ENCODE measurements around the gene L3MBTL4.

Gene L3MBTL4

GRCh38 chr18:5962362-5962761 lies 452.3 kb downstream of the L3MBTL4 start:
- DNase-seq (ENCODE audit: low read depth in 2 of 2), result no peak

- DNase-seq (ENCODE audit: low read depth in 2 of 2), result no peak
Measured at GRCh38 chr18:5961828-5962150, 452.9 kb downstream of the L3MBTL4 start.

- no peak for DNase-seq (ENCODE audit: low read depth in 2 of 2)
Measured at GRCh38 chr18:5961097-5961827, 453.4 kb downstream of the L3MBTL4 start.

- no peak for DNase-seq (ENCODE audit: low read depth in 2 of 2)
Measured at GRCh38 chr18:5958822-5959221, 455.9 kb downstream of the L3MBTL4 start.

- DNase-seq (ENCODE audit: low read depth in 2 of 2), result no peak
Measured at GRCh38 chr18:5955861-5956260, 458.9 kb downstream of the L3MBTL4 start.

GRCh38 chr18:5951515-5952091 lies 463.1 kb downstream of the L3MBTL4 start:
- no peak for DNase-seq (ENCODE audit: low read depth in 2 of 2)

GRCh38 chr18:5948781-5949180 lies 465.9 kb downstream of the L3MBTL4 start:
- no peak for DNase-seq (ENCODE audit: low read depth in 2 of 2)

- no peak for DNase-seq (ENCODE audit: low read depth in 2 of 2)
Measured at GRCh38 chr18:5948237-5948636, 466.5 kb downstream of the L3MBTL4 start.

GRCh38 chr18:5944448-5944847 lies 470.3 kb downstream of the L3MBTL4 start:
- DNase-seq (ENCODE audit: low read depth in 2 of 2), result no peak

GRCh38 chr18:5943514-5943913 lies 471.2 kb downstream of the L3MBTL4 start:
- DNase-seq (ENCODE audit: low read depth in 2 of 2), result no peak

- DNase-seq (ENCODE audit: low read depth in 2 of 2), result no peak
Measured at GRCh38 chr18:5942591-5942990, 472.1 kb downstream of the L3MBTL4 start.

GRCh38 chr18:5941890-5942289 lies 472.8 kb downstream of the L3MBTL4 start:
- no peak for DNase-seq (ENCODE audit: low read depth in 2 of 2)

- no peak for DNase-seq (ENCODE audit: low read depth in 2 of 2)
Measured at GRCh38 chr18:5939801-5940667, 474.7 kb downstream of the L3MBTL4 start.

- DNase-seq (ENCODE audit: low read depth in 2 of 2), result no peak
Measured at GRCh38 chr18:5937795-5938194, 476.9 kb downstream of the L3MBTL4 start.

- no peak for DNase-seq (ENCODE audit: low read depth in 2 of 2)
Measured at GRCh38 chr18:5937121-5937520, 477.6 kb downstream of the L3MBTL4 start.

- DNase-seq (ENCODE audit: low read depth in 2 of 2), result no peak
Measured at GRCh38 chr18:5930789-5931188, 483.9 kb downstream of the L3MBTL4 start.

- DNase-seq (ENCODE audit: low read depth in 2 of 2), result no peak
Measured at GRCh38 chr18:5918205-5918858, 496.4 kb downstream of the L3MBTL4 start.

- DNase-seq (ENCODE audit: low read depth in 2 of 2), result no peak
Measured at GRCh38 chr18:5914951-5915350, 499.8 kb downstream of the L3MBTL4 start.

GRCh38 chr18:5914016-5914415 lies 500.7 kb downstream of the L3MBTL4 start:
- DNase-seq (ENCODE audit: low read depth in 2 of 2), result no peak

- DNase-seq (ENCODE audit: low read depth in 2 of 2), result no peak
Measured at GRCh38 chr18:5912566-5912965, 502.1 kb downstream of the L3MBTL4 start.

GRCh38 chr18:5909125-5909524 lies 505.6 kb downstream of the L3MBTL4 start:
- DNase-seq (ENCODE audit: low read depth in 2 of 2), result no peak
